Mucosa of descending colon (tissue), 3 donors: ENCODE measurements around the gene SRR. TPM values are rescaled to one million over a fixed set of nuclear protein-coding genes. Genes with fewer than 3 reads are reported as not detected.

Source experiments
- ATAC-seq: fragments of 200-7000 bp; cut with Tn5 transposase; one replicate; pipeline ENCODE4 v1.9.1; 2020; ENCODE audit warnings: mild to moderate bottlenecking, moderate library complexity
- DNase-seq, 3 donors: peaks; one replicate each; pipeline ENCODE4 v3.0.0-alpha.2; 2020
- H3K36me3 ChIP-seq: fragments of 200-600 bp; one replicate; pipeline ENCODE4 v1.8.0; 2021; ENCODE audit warnings: low read depth, mild to moderate bottlenecking
- H3K4me1 ChIP-seq: fragments of 200-600 bp; one replicate; pipeline ENCODE4 v1.8.0; 2021; ENCODE audit warnings: low read depth, mild to moderate bottlenecking
- H3K4me3 ChIP-seq: fragments of 200-600 bp; one replicate; pipeline ENCODE4 v1.8.0; 2021; ENCODE audit warnings: mild to moderate bottlenecking
- H3K9me3 ChIP-seq: fragments of 200-600 bp; one replicate; pipeline ENCODE4 v1.8.0; 2021; ENCODE audit warnings: mild to moderate bottlenecking
- CTCF ChIP-seq: fragments of 200-600 bp; IDR thresholded peaks from one replicate; pipeline ENCODE4 v1.8.0; 2022; ENCODE audit warnings: antibody characterized with exemption, mild to moderate bottlenecking
- intact Hi-C, 2 donors: fragments of 100-400 bp; cut with DNase I in 1 of 2; cut with micrococcal nuclease in 1 of 2; formaldehyde crosslinking; loops; one replicate each; pipeline versions ENCODE4 v1.11.0 to v1.11.1; 2022; cut with DNase I, micrococcal nuclease
- total RNA-seq, 3 donors: library from RNA; stranded (reverse); fragmentation: NEBNext Ultra II Directional in 2 of 3; extraction: Animal tissue kit (Norgen Biotek cat#: 25700) in 2 of 3; gene quantifications; one replicate each; pipeline versions ENCODE4 v1.2.1 to v1.2.4, GENCODE V29; 2021 to 2023
- donor health status: DM: no; HTN: no; CAD: no; lungs with moderate emphysema.
- donor health status: DM: no; HTN: no; CAD: no.
- donor health status: DM: no; HTN: yes; CAD: no.

Gene SRR
- total RNA-seq, 3 donors from 2014 or later = 9.7 to 16.2 (median 9.8) TPM

DNA sequence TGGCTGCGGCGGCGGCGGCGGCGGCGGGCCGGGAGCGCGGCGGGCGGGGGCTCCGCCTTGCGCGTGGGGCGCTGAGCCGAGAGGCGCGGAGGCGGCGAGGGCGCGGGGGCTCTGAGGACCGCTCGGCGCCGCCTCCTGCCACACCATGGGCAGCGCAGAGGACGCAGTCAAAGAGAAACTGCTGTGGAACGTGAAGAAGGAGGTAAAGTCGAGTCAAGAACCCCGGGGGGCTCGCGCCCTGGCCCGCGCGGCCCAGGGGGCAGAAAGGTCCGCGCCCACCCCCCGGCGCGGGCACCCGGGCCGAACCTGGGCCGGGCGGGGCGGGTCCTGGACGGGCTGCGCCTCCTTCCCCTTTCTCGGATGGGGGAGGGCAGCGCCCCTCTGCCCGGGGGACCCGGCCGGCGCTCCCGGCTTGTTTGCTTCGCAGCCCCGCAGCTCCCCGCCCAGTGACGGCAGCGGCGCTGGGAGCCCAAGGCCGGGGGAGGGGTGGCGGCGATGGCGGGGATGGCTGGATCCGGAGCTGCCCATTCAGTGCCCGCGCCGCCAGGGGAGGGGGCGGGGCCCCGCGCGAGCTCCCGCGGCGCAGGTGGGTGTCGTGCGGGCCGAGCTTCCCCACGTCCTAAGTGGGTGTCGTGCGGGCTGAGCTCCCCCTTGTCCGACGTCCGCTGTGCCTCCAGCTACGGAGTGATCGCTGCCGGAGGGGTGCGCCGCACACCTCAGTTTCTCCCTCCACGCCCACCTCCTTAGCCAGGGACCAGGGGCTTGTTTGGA lies 34.0 kb downstream of the SRR start:
- H3K36me3 ChIP-seq = no peaks in the 10 kb centered on the region
- no peak for TF ChIP-seq CTCF
- ATAC-seq (peak; percentile 62), DNase-seq (peak; percentile 67 to 83 (median 77))
- peak overlapping the region; percentile 78 for H3K4me3 ChIP-seq
- no peaks in the 10 kb centered on the region for H3K9me3 ChIP-seq
- intact Hi-C loops = no loop called here
- H3K4me1 ChIP-seq = peaks cover 7% of the 10 kb centered on the region

DNA sequence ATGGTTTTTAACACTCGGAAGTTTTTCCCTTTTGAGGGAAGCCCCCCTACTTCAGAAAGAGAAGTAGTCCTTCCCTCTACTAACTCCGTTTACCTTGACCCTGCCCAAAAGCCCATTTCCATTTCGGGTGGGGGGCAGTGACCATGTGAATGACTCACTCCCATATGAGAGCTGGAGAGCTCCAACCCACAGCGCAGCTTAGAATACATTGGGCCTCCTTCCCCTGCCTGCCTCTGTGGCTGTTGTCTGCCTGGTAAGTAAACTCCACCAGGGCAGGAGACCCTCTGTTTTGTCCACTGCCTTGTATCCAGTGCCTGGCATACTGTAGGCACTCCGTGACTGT lies 34.5 kb downstream of the SRR start:
- ATAC-seq (no peak), DNase-seq (no peak)
- no peak for TF ChIP-seq CTCF
- intact Hi-C loops = no loop called here
- no peak overlapping the region for H3K4me3 ChIP-seq
- peaks cover 7% of the 10 kb centered on the region for H3K4me1 ChIP-seq
- H3K9me3 ChIP-seq = no peaks in the 10 kb centered on the region
- H3K36me3 ChIP-seq = no peaks in the 10 kb centered on the region

DNA sequence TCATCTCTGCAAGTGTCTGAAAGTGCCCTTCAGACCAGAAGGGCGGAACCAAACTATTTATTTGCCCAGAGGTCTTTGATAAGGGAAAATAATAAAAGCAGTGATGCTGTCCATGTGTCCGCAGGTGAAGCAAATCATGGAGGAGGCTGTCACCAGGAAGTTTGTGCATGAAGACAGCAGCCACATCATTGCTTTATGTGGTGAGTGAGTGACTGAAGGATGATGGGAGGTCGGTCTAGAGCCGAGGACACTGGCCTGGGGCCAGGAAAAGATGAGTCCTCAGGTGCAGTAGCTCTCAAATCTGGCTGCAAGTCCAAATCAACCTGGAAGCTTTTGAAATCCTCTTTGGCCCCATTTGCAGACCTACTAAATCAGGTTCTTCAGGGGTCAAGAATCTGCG lies 39.7 kb downstream of the SRR start:
- intact Hi-C loops = no loop called here
- TF ChIP-seq CTCF = no peak
- peak; percentile 67 for ATAC-seq
- DNase-seq = peak in 1 of 3 donors; percentile 43
- no peak overlapping the region for H3K4me3 ChIP-seq
- no peaks in the 10 kb centered on the region for H3K4me1 ChIP-seq
- H3K36me3 ChIP-seq = no peaks in the 10 kb centered on the region
- no peaks in the 10 kb centered on the region for H3K9me3 ChIP-seq

DNA sequence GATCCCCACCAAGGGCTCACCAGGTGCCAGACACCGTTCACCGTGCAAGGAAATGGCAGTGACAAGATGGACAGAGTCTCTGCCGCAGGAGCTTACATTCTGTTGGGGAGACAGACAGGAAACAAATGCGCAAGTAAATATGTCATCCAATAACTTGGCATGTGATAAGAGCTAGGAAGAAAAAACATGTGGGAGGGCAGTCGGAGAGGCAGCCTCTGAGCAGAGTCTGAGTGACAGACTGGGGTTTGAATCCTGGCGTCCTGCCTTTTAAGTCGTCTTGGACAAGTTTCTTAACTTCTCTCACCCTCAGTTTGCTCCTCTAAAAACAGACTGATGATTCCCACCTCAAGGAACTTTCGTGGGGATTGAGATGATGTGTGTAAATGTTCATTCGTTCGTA lies 40.8 kb downstream of the SRR start:
- Histone ChIP-seq H3K4me3 (no peak overlapping the region), H3K4me1 (no peaks in the 10 kb centered on the region), H3K36me3 (no peaks in the 10 kb centered on the region), H3K9me3 (no peaks in the 10 kb centered on the region)
- ATAC-seq = no peak
- DNase-seq = no peak
- TF ChIP-seq CTCF = no peak
- intact Hi-C loops = no loop called here

DNA sequence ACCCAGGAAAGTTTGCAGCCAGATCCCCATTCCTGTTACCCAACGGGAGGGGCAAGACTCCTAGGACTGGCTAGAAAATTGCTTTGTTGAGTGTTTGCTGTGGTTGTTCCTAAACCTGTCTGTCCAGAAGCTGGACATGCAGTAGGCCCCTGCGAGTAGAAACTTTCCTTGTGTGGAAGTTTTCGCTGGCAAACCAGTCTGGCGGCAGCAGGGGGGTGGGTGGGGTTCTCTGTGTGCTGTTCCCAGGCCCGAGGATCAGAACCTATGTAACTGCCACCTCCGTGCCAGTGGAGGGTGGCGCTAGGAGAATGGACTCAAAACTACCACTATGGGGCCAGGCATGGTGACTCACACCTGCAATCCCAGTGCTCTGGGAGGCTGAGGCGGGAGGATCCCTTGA lies 42.7 kb downstream of the SRR start:
- Histone ChIP-seq H3K4me1 (no peaks in the 10 kb centered on the region), H3K9me3 (no peaks in the 10 kb centered on the region), H3K36me3 (no peaks in the 10 kb centered on the region), H3K4me3 (no peak overlapping the region)
- intact Hi-C loops = no loop called here
- no peak for ATAC-seq
- no peak for TF ChIP-seq CTCF
- peak in 1 of 3 donors; percentile 18 for DNase-seq
